BLaER1 (cell line): ENCODE results near the gene PYM1.
"Not testable (repeated sequence)": the region's sequence is repeated elsewhere in the genome, so short reads cannot be mapped to it uniquely, and the experiment has no call there.

Experiments
- H3K27ac ChIP-seq: shearing (Covaris generic); formaldehyde crosslinking; 2 replicates; pipeline ENCODE4 v1.8.1; 2022
- H3K27me3 ChIP-seq: shearing (Covaris generic); formaldehyde crosslinking; 2 replicates; pipeline ENCODE4 v1.8.1; 2022
- H3K36me3 ChIP-seq: shearing (Covaris generic); formaldehyde crosslinking; 2 replicates; pipeline ENCODE4 v1.8.1; 2022
- H3K4me1 ChIP-seq: shearing (Covaris generic); formaldehyde crosslinking; 2 replicates; pipeline ENCODE4 v1.8.1; 2022
- H3K4me2 ChIP-seq: shearing (Covaris generic); formaldehyde crosslinking; 2 replicates; pipeline ENCODE4 v1.8.1; 2022
- H3K4me3 ChIP-seq: shearing (Covaris generic); formaldehyde crosslinking; 2 replicates; pipeline ENCODE4 v1.8.1; 2022
- H3K9ac ChIP-seq: shearing (Covaris generic); formaldehyde crosslinking; 2 replicates; pipeline ENCODE4 v1.8.1; 2022
- H3K9me3 ChIP-seq: shearing (Covaris generic); formaldehyde crosslinking; 2 replicates; pipeline ENCODE4 v1.8.1; 2022
- H4K20me1 ChIP-seq: shearing (Covaris generic); formaldehyde crosslinking; 2 replicates; pipeline ENCODE4 v1.8.1; 2022
- Cebpa-rat ChIP-seq: shearing (Covaris generic); IDR thresholded peaks from 2 replicates; pipeline ENCODE4 v1.8.1; 2022

Gene PYM1

DNA sequence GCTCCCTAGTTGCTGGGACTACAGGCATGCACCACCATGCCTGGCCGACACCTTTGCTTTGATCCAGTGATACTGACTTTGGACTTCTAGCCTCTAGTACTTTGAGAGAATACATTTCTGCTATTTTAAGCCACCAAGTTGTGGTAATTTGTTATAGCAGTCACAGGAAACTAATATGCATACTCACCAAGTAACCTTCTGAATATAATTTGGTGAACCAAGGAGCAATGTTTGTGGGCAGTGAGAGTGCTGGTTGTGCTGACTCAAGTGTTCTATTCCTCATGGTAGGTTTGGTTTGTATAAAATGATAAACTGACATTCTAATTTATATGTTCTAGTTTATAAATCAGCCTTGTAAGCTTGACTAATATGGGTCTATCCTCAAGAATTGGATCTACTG, 42.6 kb downstream of the PYM1 start:
- no peaks in the 10 kb centered on the region for H3K4me1 ChIP-seq
- TF ChIP-seq Cebpa-rat, result no peak
- no peaks in the 10 kb centered on the region for H3K27me3 ChIP-seq
- no peak overlapping the region for H3K4me3 ChIP-seq
- H3K9ac ChIP-seq, result no peak overlapping the region
- H3K9me3 ChIP-seq, result no peaks in the 10 kb centered on the region
- no peaks in the 10 kb centered on the region for H4K20me1 ChIP-seq
- H3K27ac ChIP-seq, result no peak overlapping the region
- H3K36me3 ChIP-seq, result no peaks in the 10 kb centered on the region
- no peak overlapping the region for H3K4me2 ChIP-seq

DNA sequence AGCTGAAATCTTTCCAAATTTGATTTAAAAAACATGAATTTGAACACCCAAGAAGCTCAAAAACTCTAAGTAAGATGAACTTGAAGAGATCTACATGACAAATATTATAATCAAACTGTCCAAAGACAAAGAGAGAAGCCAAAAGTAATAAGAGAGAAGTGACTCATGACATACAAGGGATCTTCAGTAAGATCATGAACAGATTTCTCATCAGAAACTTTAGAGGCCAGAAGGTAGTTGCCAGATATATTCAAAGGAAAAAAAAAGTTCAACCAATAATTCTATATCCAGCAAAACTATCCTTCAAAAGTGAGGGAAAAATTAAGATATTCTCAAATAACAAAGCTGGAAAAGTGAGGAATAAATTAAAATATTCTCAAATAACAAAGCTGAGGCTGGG, 49.9 kb downstream of the PYM1 start:
- H3K36me3 ChIP-seq, result no peaks in the 10 kb centered on the region
- no peak overlapping the region for H3K4me3 ChIP-seq
- H3K4me2 ChIP-seq, result no peak overlapping the region
- no peak overlapping the region for H3K27ac ChIP-seq
- H4K20me1 ChIP-seq, result no peaks in the 10 kb centered on the region
- no peaks in the 10 kb centered on the region for H3K4me1 ChIP-seq
- H3K9me3 ChIP-seq, result peaks cover 32% of the 10 kb centered on the region
- no peak overlapping the region for H3K9ac ChIP-seq
- H3K27me3 ChIP-seq, result no peaks in the 10 kb centered on the region
- TF ChIP-seq Cebpa-rat, result no peak

DNA sequence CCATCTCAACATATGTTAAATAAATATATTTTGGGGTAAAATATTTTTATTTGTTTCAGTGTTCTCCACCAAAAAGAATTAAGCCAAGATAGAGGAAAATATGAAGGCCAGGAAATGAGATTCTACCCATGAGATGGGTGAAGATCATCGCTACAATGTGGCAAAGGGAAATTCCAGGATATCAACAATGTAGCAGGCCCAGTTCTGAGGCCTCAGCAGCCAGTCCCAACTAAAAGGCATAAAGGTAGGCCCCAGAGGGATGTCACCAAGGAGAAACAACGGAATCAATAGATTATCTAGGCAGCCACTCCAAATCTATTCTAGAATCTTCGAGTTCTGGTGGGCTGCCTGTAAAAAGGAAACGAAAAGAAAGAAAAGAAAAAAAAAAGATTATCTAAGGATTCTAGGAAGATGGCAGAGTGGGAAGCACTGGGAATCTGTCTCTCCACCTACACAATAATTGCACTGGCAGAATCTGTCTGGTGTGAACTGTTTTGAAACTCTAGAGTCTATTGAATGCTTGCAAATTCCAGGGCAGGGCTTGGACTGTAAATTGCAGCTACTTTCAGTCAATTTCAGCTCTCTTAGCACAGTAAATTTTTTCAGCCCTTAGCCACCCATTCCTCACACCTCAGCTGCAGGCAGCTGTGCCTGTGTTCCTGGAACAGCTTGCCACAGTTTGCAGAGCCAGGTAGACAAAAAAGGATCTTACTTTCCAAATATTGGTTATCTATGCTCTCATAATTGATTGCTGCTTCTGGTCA, 51.8 kb downstream of the PYM1 start:
- Histone ChIP-seq H3K9ac (no peak overlapping the region), H3K4me1 (no peaks in the 10 kb centered on the region), H3K27ac (no peak overlapping the region), H3K4me2 (no peak overlapping the region), H3K4me3 (no peak overlapping the region), H3K27me3 (no peaks in the 10 kb centered on the region), H3K36me3 (no peaks in the 10 kb centered on the region), H4K20me1 (no peaks in the 10 kb centered on the region), H3K9me3 (peaks cover 32% of the 10 kb centered on the region)
- TF ChIP-seq Cebpa-rat, result no peak

DNA sequence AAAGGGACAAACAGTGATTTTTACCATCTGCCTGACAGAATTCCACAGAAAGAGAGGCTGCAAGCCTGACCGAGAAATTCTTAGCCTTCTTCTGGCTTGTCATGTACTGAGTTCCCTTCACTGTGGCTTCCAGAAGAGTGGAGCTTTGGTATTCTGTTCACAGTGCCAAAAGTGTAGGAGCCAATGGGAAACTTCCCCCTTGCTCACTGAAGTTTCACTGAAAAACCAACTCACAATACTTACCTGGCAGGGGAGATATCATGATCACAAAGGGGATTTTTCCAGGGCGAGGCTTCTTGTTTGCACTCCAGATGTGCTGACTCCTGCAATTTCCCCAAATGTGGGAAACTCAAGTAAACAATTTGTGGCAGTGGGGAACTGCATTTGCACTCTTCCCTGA, 53.3 kb downstream of the PYM1 start:
- TF ChIP-seq Cebpa-rat, result no peak
- Histone ChIP-seq H3K27ac (no peak overlapping the region), H3K36me3 (no peaks in the 10 kb centered on the region), H3K4me2 (no peak overlapping the region), H3K4me3 (no peak overlapping the region), H3K9me3 (peaks cover 32% of the 10 kb centered on the region), H3K9ac (no peak overlapping the region), H4K20me1 (no peaks in the 10 kb centered on the region), H3K4me1 (no peaks in the 10 kb centered on the region), H3K27me3 (no peaks in the 10 kb centered on the region)

DNA sequence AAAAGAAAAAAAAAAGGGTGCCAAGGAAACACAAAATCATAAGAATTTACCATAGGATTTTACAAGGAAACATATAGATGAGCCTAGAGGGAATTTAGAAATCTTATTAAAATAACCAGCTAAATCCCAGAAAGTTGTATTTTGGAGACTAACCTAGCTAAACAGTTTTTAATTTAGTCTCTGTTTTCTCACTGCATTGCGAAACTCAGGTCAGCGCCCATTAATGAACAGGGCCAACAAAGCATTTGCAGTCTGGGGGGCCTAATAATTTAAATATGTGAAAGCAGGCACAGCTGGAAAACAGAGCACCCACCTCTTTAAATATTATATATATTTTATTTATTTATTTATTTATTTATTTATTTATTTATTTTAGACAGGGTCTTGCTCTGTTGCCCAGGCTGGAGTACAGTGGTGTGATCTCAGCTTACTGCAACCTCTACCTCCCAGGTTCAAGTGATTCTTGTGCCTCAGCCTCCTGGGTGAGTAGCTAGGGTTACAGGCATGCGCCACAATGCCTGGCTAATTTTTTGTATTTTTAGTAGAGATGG, 61.2 kb downstream of the PYM1 start:
- H3K4me2 ChIP-seq, H3K27me3 ChIP-seq, H3K9ac ChIP-seq, H3K4me1 ChIP-seq, H3K27ac ChIP-seq, H4K20me1 ChIP-seq, H3K36me3 ChIP-seq, H3K4me3 ChIP-seq: not testable (repeated sequence)
- H3K9me3 ChIP-seq, result peaks cover 35% of the 10 kb centered on the region

DNA sequence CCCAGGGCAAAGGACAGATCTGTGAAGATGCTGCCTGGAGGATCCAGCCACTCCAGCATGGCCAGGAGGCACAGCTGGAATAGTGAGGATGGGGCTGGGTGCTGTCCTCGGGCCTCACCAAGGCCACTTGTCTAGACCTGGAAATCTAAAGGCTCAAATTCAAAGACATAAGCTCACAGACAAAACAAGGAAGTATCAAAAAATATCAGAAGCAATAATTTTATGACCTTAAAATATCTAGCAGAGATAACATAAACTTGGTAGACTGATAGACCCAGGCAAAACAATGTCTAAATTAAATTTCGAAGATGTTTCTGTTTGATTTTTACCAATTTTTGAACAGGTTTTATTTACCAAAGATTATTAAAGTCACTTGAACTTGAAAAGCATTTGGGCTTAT, 62.4 kb downstream of the PYM1 start:
- no peak overlapping the region for H3K4me2 ChIP-seq
- no peaks in the 10 kb centered on the region for H3K36me3 ChIP-seq
- no peak overlapping the region for H3K27ac ChIP-seq
- H4K20me1 ChIP-seq, result no peaks in the 10 kb centered on the region
- no peak for TF ChIP-seq Cebpa-rat
- peaks cover 35% of the 10 kb centered on the region for H3K9me3 ChIP-seq
- H3K27me3 ChIP-seq, result no peaks in the 10 kb centered on the region
- H3K9ac ChIP-seq, result no peak overlapping the region
- no peak overlapping the region for H3K4me3 ChIP-seq
- H3K4me1 ChIP-seq, result no peaks in the 10 kb centered on the region

DNA sequence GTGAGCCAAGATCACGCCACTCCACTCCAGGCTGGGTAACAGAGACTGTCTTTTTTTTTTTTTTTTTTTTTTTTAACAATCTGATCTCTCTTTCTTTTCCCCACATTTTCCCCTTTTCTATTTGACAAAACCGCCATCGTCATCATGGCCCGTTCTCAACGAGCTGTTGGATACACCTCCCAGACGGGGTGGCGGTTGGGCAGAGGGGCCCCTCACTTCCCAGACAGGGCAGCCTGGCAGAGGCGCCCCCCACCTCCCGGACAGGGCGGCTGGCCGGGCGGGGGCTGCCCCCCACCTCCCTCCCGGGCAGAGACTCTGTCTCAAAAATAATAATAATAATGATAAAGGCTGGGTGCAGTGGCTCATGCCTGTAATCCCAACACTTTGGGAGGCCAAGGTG, 64.8 kb downstream of the PYM1 start:
- not testable (repeated sequence) for H3K27me3 ChIP-seq, H3K27ac ChIP-seq, H3K9ac ChIP-seq, H3K4me2 ChIP-seq, H3K4me3 ChIP-seq, H3K4me1 ChIP-seq, H3K36me3 ChIP-seq, H4K20me1 ChIP-seq
- peaks cover 35% of the 10 kb centered on the region for H3K9me3 ChIP-seq

DNA sequence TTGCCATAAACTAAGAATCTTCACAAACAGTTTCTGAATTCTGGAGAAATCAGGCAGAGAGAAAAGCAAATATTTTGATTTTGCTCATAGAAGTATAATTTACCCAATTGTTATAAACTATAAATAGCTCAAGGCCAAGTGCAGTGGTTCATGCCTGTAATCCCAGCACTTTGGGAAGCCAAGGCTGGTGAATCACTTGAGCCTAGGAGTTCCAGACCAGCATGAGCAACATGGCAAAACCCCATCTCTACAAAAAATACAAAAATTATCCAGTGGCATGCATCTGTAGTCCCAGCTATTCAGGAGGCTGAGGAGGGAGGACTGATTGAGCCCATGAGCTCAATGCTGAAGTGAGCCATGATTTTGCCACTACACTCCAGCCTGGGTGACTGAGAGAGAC, 65.4 kb downstream of the PYM1 start:
- no peaks in the 10 kb centered on the region for H4K20me1 ChIP-seq
- TF ChIP-seq Cebpa-rat, result no peak
- no peaks in the 10 kb centered on the region for H3K4me1 ChIP-seq
- H3K36me3 ChIP-seq, result no peaks in the 10 kb centered on the region
- H3K4me2 ChIP-seq, result no peak overlapping the region
- no peak overlapping the region for H3K27ac ChIP-seq
- no peak overlapping the region for H3K9ac ChIP-seq
- H3K9me3 ChIP-seq, result peaks cover 35% of the 10 kb centered on the region
- no peak overlapping the region for H3K4me3 ChIP-seq
- no peaks in the 10 kb centered on the region for H3K27me3 ChIP-seq

DNA sequence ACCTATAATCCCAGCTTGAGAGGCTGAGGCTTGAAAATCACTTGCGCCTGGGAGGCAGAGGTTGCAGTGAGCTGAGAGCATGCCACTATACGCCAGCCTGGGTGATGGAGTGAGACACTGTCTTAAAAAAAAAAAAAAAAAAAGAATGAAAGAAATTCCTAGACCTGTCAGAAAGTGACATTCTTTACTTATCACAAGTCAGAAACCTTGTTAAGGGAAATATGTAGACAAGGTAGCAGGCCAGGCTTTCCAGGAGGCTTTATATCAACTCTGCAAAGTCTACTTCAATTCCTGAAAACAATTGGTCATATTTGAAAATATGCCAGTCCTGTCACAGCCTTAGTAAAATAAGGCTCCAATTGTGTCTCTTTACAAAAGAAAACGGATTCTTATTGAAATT, 65.8 kb downstream of the PYM1 start:
- Histone ChIP-seq H3K27ac (no peak overlapping the region), H3K4me1 (no peaks in the 10 kb centered on the region), H3K27me3 (no peaks in the 10 kb centered on the region), H3K4me2 (no peak overlapping the region), H4K20me1 (no peaks in the 10 kb centered on the region), H3K9me3 (peaks cover 35% of the 10 kb centered on the region), H3K4me3 (no peak overlapping the region), H3K9ac (no peak overlapping the region), H3K36me3 (no peaks in the 10 kb centered on the region)
- TF ChIP-seq Cebpa-rat, result no peak

DNA sequence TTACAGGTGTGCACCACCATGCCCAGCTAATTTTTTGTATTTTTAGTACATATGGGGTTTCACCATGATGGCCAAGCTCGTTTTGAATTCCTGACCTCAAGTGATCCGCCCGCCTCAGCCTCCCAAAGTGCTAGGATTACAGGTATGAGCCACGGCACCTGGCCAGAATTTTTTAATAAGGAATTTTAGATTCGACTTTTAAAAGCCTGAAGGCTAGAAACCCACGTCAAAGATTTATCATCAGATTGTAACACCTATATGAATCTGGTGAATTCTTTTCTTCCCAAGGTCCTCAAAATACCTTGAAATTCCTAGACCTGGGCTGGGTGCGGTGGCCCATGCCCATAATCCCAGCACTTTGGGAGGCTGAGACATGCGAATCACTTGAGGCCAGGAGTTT, 66.3 kb downstream of the PYM1 start:
- Histone ChIP-seq H3K36me3 (no peaks in the 10 kb centered on the region), H4K20me1 (no peaks in the 10 kb centered on the region), H3K9me3 (peaks cover 35% of the 10 kb centered on the region), H3K4me2 (no peak overlapping the region), H3K27me3 (no peaks in the 10 kb centered on the region), H3K4me1 (no peaks in the 10 kb centered on the region), H3K4me3 (no peak overlapping the region), H3K27ac (no peak overlapping the region), H3K9ac (no peak overlapping the region)
- no peak for TF ChIP-seq Cebpa-rat

DNA sequence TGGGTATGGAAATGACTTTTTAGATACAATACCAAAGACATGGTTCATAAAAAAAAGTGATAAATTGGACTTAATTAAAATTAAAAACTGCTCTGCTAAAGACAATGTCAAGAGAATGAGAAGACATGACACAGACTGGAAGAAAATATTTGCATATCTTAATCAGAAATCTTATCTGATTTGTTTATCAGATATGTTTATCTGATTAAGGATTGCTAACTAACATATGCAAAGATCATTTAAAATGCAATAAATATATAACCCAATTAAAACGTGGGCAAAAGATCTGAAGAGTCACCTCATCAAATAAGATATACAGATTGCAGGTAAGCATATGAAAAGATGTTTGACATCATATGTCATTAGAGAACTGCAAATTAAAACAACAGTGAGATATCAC, 75.0 kb downstream of the PYM1 start:
- Histone ChIP-seq H3K27ac (no peak overlapping the region), H4K20me1 (no peaks in the 10 kb centered on the region), H3K4me3 (no peak overlapping the region), H3K9me3 (no peaks in the 10 kb centered on the region), H3K9ac (no peak overlapping the region), H3K4me1 (no peaks in the 10 kb centered on the region), H3K27me3 (no peaks in the 10 kb centered on the region), H3K4me2 (no peak overlapping the region), H3K36me3 (no peaks in the 10 kb centered on the region)
- TF ChIP-seq Cebpa-rat, result no peak
